ENCODE measurements around the gene ANHX.

Gene ANHX

DNA sequence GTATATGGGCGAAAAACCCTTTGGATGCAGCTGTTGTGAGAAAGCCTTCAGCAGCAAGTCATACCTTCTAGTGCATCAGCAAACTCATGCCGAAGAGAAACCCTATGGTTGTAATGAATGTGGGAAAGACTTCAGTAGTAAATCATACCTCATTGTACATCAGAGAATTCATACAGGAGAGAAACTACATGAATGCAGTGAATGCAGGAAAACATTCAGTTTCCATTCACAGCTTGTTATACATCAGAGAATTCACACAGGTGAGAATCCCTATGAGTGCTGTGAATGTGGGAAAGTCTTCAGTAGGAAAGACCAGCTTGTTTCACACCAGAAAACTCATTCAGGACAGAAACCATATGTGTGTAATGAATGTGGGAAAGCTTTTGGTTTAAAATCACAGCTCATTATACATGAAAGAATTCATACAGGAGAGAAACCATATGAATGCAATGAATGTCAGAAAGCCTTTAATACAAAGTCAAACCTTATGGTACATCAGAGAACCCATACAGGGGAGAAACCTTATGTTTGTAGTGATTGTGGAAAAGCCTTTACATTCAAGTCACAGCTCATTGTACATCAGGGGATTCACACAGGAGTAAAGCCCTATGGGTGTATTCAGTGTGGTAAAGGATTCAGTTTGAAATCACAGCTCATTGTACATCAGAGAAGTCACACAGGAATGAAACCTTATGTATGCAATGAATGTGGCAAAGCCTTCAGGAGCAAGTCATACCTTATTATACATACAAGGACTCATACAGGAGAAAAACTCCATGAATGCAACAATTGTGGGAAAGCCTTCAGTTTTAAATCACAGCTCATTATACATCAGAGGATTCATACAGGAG, 33.0 kb downstream of the ANHX start:
- DNase-seq (ENCODE audit: low read depth in 2 of 2), result no peak

DNA sequence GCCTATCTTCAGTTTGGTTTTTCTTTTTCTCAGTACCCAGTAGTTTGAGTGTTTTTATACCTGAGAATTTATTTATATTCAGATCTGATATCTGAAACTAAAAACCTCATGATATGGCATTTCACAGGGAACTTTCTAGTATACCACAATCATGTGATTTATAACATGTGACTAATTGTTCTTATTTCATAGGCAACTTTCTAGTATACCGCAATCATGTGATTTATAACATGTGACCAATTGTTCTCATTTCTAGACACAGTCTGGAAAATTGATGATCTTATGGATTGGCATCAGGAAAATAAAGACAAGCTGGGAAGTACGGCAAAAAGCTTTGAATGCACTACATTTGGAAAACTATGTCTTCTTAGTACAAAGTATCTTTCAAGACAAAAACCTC, 33.8 kb downstream of the ANHX start:
- no peak for DNase-seq (ENCODE audit: low read depth in 2 of 2)

DNA sequence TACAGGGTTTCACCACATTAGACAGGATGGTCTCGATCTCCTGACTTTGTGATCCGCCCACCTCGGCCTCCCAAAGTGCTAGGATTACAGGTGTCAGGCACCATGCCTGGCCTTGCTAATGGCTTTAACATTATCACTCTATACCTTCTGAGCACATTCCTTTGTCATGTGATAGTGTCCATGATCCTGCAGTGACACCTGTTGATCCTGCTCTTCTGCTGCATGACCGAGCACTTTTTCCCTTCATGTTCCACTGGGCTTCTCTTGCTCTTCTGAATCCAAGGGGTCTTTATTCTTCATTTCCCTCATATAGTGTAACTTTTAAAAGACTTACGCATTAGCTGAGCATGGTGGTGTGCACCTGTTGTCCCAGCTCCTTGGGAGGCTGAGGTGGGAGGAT, 42.8 kb downstream of the ANHX start:
- DNase-seq (ENCODE audit: low read depth in 2 of 2), result no peak

DNA sequence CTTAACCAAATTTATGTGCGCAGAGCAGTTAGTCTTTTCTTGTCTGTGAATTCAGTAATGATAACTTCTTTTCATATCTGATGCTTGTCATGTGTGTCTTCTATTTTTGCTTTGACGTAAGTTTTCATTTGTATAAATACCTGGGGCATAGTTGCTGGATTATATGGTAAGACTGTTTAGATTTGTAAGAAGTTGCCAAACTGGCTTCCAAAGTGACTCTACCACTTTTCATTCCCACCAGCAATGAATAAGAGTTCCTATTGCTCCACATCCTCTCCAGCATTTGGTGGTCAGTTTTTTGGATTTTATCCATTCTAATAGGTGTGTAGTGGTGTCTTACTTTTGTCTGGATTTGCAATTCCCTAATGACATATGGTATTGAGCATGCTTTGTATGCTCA, 45.5 kb downstream of the ANHX start:
- no peak for DNase-seq (ENCODE audit: low read depth in 2 of 2)

DNA sequence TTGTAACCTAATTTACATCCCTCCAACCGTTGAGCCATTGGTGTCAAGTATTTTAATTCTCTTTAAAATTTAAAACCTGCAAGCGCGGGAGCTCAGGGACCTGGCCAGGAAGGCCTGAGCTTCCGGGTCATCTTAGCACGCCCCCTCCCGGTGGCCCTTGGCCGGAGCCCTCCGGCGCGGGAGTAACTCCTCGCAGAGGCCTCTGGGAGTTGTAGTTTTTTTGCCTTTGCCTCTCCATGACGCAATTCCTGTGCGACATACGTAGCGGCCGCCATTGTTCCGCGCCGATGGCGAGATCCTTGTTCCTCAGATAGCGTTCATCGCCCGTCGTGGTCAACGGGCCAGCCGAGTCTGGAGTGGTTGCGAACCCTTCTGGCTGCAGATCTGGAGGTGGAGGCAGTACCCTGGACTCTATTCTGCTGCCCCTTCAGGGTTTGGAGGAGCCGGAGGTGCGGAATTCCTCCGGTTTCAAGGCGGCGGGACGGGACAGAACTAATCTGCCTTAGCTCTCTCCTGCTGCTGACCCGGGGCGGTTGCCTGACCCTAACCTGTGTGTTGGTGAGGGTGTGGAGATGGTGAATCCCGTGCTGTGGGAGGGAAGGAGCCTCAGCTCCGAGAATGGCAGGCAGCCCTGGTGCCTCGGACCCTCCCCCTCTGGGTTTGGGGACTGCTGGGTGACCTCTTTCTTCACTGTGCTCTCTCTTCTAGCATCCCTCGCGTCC, 54.3 kb downstream of the ANHX start, which contains the start of gene ZNF268:
TSS of gene ZNF268 (plus strand) at position 258 of the 722 bp plus-strand sequence. CDS start 503 bp downstream, outside the sequence.
- DNase-seq (ENCODE audit: low read depth in 2 of 2), result peak; percentile 79 to 84

DNA sequence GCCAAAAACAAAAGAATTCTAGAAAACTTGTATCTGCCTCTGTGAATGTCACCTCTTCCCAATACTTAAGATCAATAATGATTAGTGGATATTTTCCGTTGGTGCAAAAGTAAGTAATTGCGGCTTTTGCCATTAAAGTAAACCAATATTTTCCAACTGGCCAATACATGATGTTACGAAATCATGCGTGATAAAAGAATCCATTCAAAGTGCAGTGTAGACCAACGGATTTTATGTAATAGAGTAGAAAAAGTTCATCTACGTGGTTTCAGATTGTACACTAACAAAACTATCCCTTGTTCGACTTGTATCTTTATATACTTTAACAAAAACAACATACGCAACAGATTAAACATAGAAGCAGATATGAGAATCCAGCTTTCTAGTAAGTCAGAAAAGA, 55.0 kb downstream of the ANHX start:
- DNase-seq (ENCODE audit: low read depth in 2 of 2), result no peak

DNA sequence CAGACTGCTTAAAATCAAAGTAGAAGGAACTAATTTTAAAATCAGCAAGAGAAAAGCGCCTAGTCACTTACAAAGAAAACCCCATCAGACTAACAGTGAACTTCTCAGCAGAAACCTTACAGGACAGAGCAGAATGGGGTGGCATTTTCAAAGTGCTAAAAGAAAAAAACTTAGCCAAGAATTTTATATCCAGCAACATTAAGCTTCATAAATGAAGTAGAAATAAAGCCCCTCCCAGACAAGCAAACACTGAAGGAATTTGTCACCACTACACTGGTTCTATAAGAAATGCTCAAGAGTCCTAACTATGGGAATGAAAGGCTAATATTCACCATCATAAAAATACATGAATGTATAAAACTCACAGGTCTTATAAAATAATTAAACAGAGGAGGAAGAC, 60.8 kb downstream of the ANHX start:
- no peak for DNase-seq (ENCODE audit: low read depth in 2 of 2)

DNA sequence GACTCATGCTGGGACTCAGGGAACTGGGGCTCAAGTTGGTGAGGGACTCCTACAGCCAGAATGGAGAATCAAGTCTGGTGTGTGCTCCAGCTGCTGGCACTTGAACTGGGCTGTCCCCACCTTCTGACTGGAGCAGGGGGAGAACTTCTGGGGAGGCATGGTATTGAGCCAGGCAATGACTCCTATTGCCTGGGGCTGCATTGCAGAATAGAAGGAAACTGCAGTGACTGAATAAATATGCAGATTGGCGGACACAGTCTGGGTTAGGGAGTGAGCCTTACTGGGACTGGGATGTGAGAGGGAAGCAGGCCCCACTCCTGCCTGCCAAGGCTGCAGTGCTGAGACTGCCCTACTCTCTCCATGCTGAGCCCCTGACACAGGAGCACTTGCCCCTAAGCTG, 63.2 kb downstream of the ANHX start:
- no peak for DNase-seq (ENCODE audit: low read depth in 2 of 2)

Data from stimulated activated CD4-positive, alpha-beta T cell treated with anti-CD3 and anti-CD28 coated beads, Interleukin-12 subunit alpha, Interleukin-12 subunit beta, amount 100 ng/mL, for 24 hours (primary cell).